GM12892 (cell line): ENCODE data around the gene CARNS1.
A peak's percentile ranks its signal among the peaks of the same experiment; 100 is the strongest.

Experiments used
- POLR2A ChIP-seq: IDR thresholded peaks from 2 replicates; pipeline ENCODE4 v1.6.1; 2011; ENCODE audit warnings: low read depth, low read length, control low read depth
- POLR2AphosphoS5 ChIP-seq: IDR thresholded peaks from 2 replicates; pipeline ENCODE4 v1.6.1; 2011; ENCODE audit warnings: low read depth, low read length, control low read depth
- TAF1 ChIP-seq: IDR thresholded peaks from 2 replicates; pipeline ENCODE4 v1.6.1; 2011; ENCODE audit warnings: low read depth, mild to moderate bottlenecking, control low read depth, low read length, borderline replicate concordance

GRCh38 chr11:67465189-67465510, 49.7 kb downstream of the CARNS1 start:
- no peak for TF ChIP-seq TAF1
- no peak for TF ChIP-seq POLR2A
- TF ChIP-seq POLR2AphosphoS5: peak; percentile 8; the same call in 1 of the 2 replicates
